Nucleus accumbens (tissue), 56 donors: ENCODE data around the gene NATD1.

Experiments
- DNase-seq, 56 donors: peaks; one replicate each; lab custom pipeline; 2025; lab: John Stamatoyannopoulos, UW

NATD1 gene

GRCh38 chr17:21249086-21249795, 4.0 kb downstream of the NATD1 start:
- no peak for DNase-seq

- DNase-seq, result no peak
Measured at GRCh38 chr17:21248500-21248899, 4.7 kb downstream of the NATD1 start.

GRCh38 chr17:21247552-21248258, 5.5 kb downstream of the NATD1 start:
- DNase-seq, result no peak

- DNase-seq, result no peak
Measured at GRCh38 chr17:21246698-21247097, 6.5 kb downstream of the NATD1 start.

GRCh38 chr17:21245639-21246084, 7.5 kb downstream of the NATD1 start:
- no peak for DNase-seq

- no peak for DNase-seq
Measured at GRCh38 chr17:21243516-21244303, 9.5 kb downstream of the NATD1 start.

GRCh38 chr17:21242780-21243515, 10.3 kb downstream of the NATD1 start:
- DNase-seq, result no peak

GRCh38 chr17:21242026-21242697, 11.0 kb downstream of the NATD1 start:
- DNase-seq, result no peak

GRCh38 chr17:21241564-21241963, 11.6 kb downstream of the NATD1 start:
- no peak for DNase-seq

- DNase-seq, result no peak
Measured at GRCh38 chr17:21240369-21241055, 12.7 kb downstream of the NATD1 start.

- DNase-seq, result no peak
Measured at GRCh38 chr17:21239680-21240368, 13.4 kb downstream of the NATD1 start.

GRCh38 chr17:21235921-21236320, 17.3 kb downstream of the NATD1 start:
- no peak for DNase-seq

GRCh38 chr17:21233581-21234347, 19.4 kb downstream of the NATD1 start:
- DNase-seq, result no peak

GRCh38 chr17:21232033-21232749, 21.0 kb downstream of the NATD1 start:
- DNase-seq, result no peak

- DNase-seq, result no peak
Measured at GRCh38 chr17:21231533-21231932, 21.7 kb downstream of the NATD1 start.

GRCh38 chr17:21228845-21229244, 24.4 kb downstream of the NATD1 start:
- DNase-seq, result no peak

GRCh38 chr17:21228111-21228510, 25.1 kb downstream of the NATD1 start:
- no peak for DNase-seq
